Inflammatory macrophage treated with lipopolysaccharide for 1 hour (primary cell): ENCODE results near the gene FOLR1.

Source experiments
- DNase-seq, 2 donors: peaks; one replicate each; pipeline ENCODE4 v3.0.0-alpha.2; 2020 to 2022

Gene FOLR1

DNA sequence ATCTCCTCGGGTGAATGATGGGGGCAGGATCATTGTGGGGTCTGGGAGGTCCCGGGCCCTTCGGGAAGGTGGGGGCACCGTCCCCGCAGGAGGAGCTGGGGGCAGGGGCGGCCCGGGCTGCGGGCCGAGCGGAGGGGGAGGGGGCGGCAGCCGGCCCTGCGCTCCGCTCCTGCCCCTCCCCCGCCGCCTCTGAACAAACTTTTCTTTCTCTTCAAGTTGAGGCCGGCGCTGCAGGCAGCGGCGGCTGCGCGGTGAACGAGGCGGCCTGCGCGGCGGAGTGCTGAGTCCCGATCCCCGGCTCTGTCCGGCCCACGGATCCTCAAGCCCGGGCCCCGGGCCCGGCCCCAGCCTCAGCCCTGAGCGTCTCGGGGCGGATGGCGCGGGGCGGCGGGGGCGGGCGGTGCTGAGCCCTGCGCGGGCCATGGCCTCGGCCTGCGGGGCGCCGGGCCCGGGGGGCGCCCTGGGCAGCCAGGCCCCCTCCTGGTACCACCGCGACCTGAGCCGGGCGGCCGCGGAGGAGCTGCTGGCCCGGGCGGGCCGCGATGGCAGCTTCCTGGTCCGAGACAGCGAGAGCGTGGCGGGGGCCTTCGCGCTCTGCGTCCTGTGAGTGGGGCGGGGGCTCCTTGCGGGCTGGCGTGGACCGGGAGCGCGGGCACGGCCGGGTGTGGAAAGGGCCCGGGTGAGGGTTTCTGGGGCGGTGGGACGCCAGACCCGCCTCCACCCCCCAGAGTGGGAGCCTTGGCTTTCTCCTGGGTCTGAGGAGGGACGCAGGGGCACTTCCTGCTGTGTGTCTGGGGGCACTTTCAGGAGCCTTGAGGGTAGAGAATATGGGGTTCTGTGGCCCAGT is 32.8 kb downstream of the FOLR1 start, which contains the start of gene INPPL1:
TSS of gene INPPL1 (plus strand) at position 204 of the 847 bp plus-strand sequence. CDS start at position 422, 218 bp downstream.
- no peak for DNase-seq

- DNase-seq: no peak
These were observed 33.5 kb downstream of the FOLR1 start for GRCh38 chr11:72225411-72225951.

DNA sequence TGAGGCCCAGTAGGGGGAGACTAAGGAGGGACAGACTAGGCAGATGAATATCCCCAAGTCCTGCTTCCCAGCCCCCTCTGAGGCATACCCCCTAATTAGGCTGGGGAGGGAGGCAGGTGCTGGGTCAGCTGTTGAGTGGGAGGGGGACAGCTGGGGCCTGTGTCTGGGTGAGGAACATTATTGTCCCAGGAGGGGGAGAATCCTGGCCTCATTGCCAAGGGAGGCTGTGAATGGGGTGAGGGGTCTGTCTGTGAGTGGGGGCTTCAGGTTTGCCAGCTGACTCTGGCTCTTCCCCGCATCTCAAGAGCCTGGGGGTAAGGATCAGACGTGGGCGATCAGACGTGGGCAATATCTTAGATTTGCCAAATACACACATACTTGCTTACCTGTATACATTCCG is 34.8 kb downstream of the FOLR1 start:
- no peak for DNase-seq

DNA sequence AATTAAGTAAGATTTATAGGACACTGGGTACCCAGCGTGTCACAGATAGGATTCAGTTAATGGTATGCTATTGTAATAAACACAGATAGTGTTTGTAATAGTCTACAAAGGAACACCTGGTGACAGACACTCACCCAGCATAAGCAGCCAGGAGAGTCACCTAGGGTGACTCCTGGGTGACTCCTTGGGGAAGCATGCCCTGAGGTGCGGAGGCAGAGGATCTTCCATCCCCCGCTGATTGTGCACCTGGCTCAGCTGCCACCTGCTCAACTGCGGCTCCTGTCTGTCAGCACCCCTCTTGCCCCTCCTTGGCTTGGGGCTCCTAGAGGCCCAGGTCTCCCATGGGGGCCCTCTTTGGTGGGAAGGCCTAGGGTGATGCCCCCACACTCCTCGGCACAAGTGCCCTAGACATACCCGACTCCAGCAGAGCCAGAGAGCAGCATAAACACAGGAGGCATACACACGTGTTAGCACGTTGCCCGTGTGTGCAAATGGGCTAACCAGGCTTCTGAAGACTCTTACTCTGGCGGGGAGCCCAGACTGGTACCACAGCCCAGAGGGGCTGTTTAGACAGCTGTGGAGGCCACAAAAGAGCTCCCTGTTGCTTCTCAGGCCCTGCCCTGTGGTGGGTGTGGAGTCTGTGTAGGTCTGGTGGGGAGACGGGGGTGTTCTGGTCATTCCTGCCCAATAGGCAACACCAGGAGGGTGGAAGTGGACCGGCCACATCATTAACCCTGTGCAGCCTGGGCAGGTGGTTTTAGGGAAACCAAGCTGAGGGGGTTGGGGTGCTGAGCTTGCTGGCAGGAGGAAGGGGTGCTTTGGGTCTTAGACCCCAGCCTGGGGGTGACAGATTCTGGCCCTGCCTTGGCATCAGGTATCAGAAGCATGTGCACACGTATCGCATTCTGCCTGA is 35.6 kb downstream of the FOLR1 start:
- no peak for DNase-seq

GRCh38 chr11:72228229-72228843 is 36.4 kb downstream of the FOLR1 start:
- DNase-seq: no peak

- no peak for DNase-seq
These were observed 36.9 kb downstream of the FOLR1 start for GRCh38 chr11:72228844-72229231.

- no peak for DNase-seq
These were observed 37.5 kb downstream of the FOLR1 start for GRCh38 chr11:72229336-72229924.

DNA sequence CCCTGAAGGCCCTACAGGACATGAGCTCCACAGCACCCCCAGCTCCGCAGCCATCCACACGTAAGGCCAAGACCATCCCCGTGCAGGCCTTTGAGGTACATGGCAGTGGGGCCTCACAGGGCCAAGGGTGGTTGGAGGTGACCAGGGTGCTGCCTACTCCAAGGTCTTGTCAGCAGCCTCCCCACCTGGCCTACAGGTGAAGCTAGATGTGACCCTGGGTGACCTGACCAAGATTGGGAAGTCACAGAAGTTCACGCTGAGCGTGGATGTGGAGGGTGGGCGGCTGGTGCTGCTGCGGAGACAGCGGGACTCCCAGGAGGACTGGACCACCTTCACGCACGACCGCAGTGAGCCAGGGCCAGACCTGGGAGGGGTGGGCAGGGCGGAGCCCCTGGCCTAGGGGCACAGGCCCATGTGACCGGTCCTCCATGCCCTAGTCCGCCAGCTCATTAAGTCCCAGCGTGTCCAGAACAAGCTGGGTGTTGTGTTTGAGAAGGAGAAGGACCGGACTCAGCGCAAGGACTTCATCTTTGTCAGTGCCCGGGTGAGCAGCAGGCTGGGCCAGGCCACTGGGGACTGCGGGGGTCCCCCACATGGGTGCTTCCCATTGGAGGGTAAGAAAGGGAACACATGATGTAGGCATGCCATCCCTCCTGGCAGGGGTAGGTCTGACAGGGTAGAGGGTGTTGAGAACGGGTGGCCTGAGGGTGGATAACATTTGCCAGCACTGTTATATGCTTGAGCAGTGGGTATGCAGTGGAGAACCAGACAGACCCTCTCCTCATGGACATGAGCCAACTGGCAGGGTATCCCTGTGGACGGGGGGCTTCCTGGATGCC is 38.2 kb downstream of the FOLR1 start:
- DNase-seq: no peak

DNA sequence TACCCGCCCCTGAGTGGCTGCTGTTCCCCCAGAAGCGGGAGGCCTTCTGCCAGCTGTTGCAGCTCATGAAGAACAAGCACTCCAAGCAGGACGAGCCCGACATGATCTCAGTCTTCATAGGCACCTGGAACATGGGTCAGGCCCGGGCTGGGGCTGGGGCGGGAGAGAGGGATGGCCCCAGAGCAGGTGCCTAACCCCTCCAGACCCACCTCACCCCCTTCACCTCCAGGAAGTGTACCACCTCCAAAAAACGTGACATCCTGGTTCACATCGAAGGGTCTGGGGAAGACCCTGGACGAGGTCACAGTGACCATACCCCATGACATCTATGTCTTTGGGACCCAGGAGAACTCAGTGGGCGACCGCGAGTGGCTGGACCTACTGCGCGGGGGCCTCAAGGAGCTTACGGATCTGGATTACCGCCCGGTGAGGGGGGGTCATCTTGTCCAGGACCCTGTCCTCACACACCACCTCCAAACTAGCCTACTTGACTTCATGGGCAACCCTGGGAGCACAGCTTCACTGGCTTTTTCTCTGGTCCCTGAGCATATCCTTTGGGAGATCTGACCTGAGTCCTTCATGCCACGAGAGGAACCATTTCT is 38.9 kb downstream of the FOLR1 start:
- DNase-seq: no peak

DNA sequence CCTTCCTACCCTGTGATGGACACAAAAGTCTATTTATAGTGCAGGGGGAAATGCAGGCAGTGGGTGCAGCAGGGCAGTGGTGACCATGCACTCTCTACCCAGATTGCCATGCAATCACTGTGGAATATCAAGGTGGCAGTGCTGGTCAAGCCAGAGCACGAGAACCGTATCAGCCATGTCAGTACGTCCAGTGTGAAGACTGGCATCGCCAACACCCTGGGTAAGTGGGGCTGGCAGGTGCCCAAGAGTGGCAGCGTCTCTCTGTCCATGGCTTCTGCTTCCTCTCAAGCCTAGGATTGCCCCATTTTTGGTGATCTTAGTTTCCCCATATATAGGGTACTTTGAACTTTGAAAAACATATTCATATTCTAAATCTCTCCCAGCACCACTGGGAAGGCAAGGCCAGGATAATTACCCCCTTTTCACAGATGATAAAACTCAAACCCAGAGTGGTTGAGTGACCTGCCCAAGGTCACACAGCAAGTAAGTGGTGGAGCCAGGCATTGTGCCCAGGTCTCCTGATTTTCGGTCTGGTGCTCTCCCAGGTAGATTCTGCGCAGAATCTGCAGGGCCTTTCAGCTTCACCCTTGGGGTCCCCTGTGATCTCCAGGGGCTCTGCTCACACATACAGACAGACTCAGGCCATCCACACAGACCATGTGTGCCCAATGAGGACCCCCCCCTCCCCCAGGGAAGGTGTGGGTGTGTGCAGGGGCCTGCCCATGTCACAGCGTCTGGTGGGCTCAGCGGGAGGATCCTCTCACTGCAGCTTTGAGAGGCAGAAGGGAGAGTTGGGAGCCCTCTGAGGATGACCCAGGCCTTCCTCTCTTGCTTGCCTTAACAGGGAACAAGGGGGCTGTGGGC is 39.7 kb downstream of the FOLR1 start:
- DNase-seq: no peak

DNA sequence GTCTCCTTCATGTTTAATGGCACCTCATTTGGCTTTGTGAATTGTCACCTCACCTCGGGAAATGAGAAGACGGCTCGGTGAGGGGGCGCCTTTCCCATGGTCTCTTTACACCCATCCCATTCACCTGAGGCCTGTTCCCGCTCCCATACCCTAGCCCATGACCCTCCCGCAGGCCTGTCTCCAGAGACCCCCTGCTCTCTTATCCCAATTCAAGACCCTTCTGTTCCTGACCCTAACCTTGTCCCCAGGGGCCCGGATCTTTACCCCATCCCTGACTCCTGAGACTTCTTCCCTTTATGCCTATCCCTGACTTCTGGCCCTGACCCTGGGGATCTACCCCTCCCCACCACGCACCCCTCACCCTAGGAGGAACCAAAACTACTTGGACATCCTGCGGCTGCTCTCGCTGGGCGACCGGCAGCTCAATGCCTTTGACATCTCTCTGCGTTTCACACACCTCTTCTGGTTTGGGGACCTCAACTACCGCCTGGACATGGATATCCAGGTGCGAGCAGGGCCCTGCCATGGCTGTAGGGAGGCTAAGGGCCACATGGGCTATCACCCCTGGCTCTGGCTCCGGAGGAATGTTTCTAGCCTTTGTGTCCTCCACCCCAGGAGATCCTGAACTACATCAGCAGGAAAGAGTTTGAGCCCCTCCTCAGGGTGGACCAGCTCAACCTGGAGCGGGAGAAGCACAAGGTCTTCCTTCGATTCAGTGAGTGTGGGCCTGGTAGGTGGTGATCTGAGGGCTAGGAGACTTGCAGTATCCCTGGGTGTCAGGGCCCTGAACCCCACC is 40.5 kb downstream of the FOLR1 start:
- no peak for DNase-seq

GRCh38 chr11:72233056-72233772 is 41.3 kb downstream of the FOLR1 start:
- DNase-seq: no peak

DNA sequence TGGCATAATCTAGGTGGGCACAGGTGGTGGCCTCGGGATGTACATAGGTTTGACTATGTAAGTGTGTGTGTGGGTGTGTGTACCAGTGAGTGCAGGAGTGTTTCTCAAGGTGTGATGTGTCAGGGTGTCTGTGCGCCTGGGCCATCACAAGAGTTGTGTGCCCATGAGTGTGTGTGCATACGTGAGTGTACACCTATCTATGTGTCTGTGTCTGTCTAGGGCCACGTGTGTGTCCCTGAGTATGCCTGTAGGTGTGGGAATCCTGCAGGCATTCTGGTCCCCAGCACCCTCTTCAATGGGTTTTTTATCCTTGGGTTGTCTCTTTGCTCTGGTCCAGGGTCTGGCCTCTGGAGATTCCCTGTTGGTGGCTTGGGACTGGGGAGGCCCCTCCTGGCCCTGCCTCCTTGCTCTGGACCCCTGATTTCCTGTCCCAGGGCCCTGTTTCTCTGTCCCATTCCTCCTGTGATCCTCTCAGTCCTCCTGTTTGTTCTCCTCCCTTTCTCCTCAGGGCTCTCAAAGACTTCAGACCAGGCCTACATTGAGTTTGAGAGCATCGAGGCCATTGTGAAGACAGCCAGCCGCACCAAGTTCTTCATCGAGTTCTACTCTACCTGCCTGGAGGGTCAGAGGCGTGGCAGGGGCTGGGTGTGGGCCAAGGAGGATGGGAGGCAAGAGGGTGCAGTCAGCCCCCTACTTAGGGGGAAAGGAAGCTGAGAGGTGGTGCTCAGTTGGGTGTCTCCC is 42.0 kb downstream of the FOLR1 start:
- no peak for DNase-seq

DNA sequence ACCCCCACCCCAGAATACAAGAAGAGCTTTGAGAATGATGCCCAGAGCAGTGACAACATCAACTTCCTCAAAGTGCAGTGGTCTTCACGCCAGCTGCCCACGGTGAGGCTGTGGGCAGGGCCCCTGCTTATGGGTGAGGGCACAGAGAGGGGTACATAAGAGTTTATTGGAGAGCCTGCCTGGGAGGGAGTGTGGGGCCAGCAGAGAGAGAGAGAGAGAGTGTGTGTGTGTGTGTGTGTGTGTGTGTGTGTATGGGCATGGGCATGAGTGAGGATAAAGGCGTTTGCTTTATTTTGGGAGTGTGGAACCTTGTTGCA is 42.5 kb downstream of the FOLR1 start:
- no peak for DNase-seq

DNA sequence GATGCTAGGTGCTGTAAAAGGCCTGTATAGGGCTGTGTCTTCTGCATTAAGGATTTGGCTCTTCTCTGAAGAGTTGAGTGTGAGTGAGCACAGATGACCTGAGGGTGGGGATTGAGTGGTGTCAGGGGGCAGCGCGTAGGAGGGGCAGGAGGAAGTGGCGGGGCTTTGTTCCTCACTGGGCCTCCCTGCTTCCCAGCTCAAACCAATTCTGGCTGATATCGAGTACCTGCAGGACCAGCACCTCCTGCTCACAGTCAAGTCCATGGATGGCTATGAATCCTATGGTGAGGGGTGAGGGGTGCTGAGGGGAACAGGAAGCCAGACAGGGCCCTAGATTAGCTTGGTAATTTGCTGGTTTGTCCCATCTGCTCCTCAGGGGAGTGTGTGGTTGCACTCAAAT is 43.0 kb downstream of the FOLR1 start:
- DNase-seq: no peak

DNA sequence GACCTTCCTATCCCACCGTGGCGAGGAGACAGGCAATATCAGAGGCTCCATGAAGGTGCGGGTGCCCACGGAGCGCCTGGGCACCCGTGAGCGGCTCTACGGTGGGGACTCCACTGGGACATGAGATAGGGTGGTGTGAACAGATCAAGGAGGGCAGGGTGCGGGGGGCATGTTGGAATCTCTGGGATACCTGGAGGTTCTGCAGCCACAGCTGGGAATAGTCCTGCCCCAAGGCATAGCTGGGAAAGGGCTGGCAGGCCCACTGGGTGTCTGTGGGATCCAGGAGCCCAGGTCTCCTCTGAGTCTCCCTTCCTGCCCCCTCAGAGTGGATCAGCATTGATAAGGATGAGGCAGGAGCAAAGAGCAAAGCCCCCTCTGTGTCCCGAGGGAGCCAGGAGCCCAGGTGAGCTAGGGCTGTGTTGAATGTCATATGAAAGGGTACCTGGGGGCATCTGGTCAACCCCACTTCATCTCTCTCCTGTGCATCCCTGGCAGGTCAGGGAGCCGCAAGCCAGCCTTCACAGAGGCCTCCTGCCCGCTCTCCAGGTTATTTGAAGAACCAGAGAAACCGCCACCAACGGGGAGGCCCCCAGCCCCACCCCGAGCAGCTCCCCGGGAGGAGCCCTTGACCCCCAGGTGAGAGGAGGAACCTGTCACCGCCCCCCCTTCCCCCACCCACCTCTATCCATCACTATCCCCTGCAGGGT is 43.6 kb downstream of the FOLR1 start:
- DNase-seq: no peak

GRCh38 chr11:72236083-72236697 is 44.2 kb downstream of the FOLR1 start:
- no peak for DNase-seq
